Sigmoid colon (tissue), 4 donors: ENCODE measurements around the gene CPNE9.

ENCODE experiments used
- CTCF ChIP-seq, 4 experiments: fragments of 450-650 bp in 3 of 4; fragments of 200-600 bp in 1 of 4; IDR thresholded peaks; one replicate each; pipeline ENCODE4 v1.5.1; 2016 to 2019; ENCODE audit warnings: antibody characterized with exemption in 4 of 4, mild to moderate bottlenecking in 3 of 4, moderate library complexity in 2 of 4
- POLR2A ChIP-seq, 2 donors: fragments of 450-650 bp; IDR thresholded peaks; one replicate each; pipeline ENCODE4 v1.6.1; 2016; ENCODE audit warnings: antibody characterized with exemption in 2 of 2, mild to moderate bottlenecking in 2 of 2, moderate library complexity in 2 of 2
- POLR2AphosphoS5 ChIP-seq, 4 donors: sonication (generic); formaldehyde crosslinking; IDR thresholded peaks; one replicate each; pipeline ENCODE4 v1.6.1; 2017; ENCODE audit warnings: antibody characterized with exemption in 4 of 4

- TF ChIP-seq CTCF (IDR thresholded peaks at IDR 0.05) (no peak), POLR2A (IDR thresholded peaks at IDR 0.05) (no peak), POLR2AphosphoS5 (IDR thresholded peaks at IDR 0.05) (no peak)
Measured at GRCh38 chr3:9729419-9729818, 25.8 kb downstream of the CPNE9 start.
